Measurements from ENCODE around the gene FAM241B.

Gene FAM241B

GRCh38 chr10:69650589-69651261 is 20.7 kb downstream of the FAM241B start:
- no peak for TF ChIP-seq CTCF (conservative IDR thresholded peaks at IDR 0.05)
- no peak overlapping the region for H3K27ac ChIP-seq

DNA sequence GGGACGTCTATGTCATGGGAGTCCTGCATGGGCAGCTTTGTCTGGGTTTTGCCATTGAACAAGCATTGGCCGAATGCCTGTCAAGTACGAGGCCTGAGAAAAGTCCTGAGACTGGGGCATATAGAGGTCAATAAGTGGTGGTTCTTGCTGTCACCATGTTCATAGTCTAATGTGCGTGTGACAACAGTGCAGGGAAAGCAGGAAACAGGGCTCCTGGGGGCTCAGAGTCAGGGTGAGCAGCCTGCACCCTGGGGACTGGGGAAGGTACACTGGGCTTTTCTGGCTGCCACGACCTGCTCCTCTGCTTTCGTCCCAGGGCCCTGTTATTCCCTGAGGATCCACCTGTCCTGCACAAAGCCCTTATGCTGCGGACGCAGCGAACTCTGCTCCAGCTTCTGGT is 21.3 kb downstream of the FAM241B start:
- TF ChIP-seq CTCF (conservative IDR thresholded peaks at IDR 0.05) = no peak
- H3K27ac ChIP-seq = no peak overlapping the region

- no peak overlapping the region for H3K27ac ChIP-seq
- TF ChIP-seq CTCF (conservative IDR thresholded peaks at IDR 0.05) = no peak
Observed at GRCh38 chr10:69652111-69652856, 22.2 kb downstream of the FAM241B start.

GRCh38 chr10:69652857-69653199 is 22.8 kb downstream of the FAM241B start:
- no peak overlapping the region for H3K27ac ChIP-seq
- no peak for TF ChIP-seq CTCF (conservative IDR thresholded peaks at IDR 0.05)

DNA sequence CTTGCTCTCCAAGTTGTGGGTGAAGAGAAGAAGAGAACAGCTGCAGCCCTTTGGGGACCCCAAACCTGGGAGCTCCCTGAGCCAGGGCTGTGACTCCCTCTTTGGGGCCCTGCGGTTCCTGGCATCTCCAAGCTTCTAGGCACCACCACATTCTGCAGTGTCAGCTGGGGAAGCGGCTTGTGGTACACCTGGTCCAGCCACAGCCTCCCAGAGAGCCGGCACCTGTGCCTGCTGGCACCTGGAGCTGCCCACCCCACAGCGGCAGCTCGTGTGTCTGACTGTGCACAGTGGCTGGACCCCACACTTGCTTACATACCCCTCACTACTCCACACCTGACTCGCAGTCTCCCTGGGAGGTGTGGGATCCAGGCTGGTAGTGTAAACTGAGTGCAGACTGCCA is 23.5 kb downstream of the FAM241B start:
- no peak for TF ChIP-seq CTCF (conservative IDR thresholded peaks at IDR 0.05)
- H3K27ac ChIP-seq = no peak overlapping the region

- no peak overlapping the region for H3K27ac ChIP-seq
- no peak for TF ChIP-seq CTCF (conservative IDR thresholded peaks at IDR 0.05)
Observed at GRCh38 chr10:69655124-69655867, 25.2 kb downstream of the FAM241B start.

GRCh38 chr10:69655868-69656555 is 26.0 kb downstream of the FAM241B start:
- H3K27ac ChIP-seq = no peak overlapping the region

More at GRCh38 chr10:69655868-69656555, 26.0 kb downstream of the FAM241B start:
- TF ChIP-seq CTCF (conservative IDR thresholded peaks at IDR 0.05) = no peak
